GM12874 (cell line): ENCODE measurements around the gene THOC6.

Source experiments
- CTCF ChIP-seq: IDR thresholded peaks from 2 replicates; pipeline ENCODE4 v1.5.1; 2011; ENCODE audit warnings: low read depth, mild to moderate bottlenecking, control low read depth, low read length, moderate library complexity; ENCODE audit not compliant: insufficient read depth

THOC6 gene

GRCh38 chr16:2996298-2996697 is 27.5 kb upstream of the THOC6 start:
- TF ChIP-seq CTCF, result no peak

GRCh38 chr16:2999929-3000328 is 23.9 kb upstream of the THOC6 start:
- no peak for TF ChIP-seq CTCF

GRCh38 chr16:3000540-3000939 is 23.3 kb upstream of the THOC6 start:
- TF ChIP-seq CTCF, result no peak

- no peak for TF ChIP-seq CTCF
These were observed 22.5 kb upstream of the THOC6 start for GRCh38 chr16:3001316-3001715.

GRCh38 chr16:3003582-3004270 is 20.1 kb upstream of the THOC6 start:
- peak; percentile 64 for TF ChIP-seq CTCF

GRCh38 chr16:3004319-3004718 is 19.5 kb upstream of the THOC6 start:
- TF ChIP-seq CTCF, result no peak

- no peak for TF ChIP-seq CTCF
These were observed 19.0 kb upstream of the THOC6 start for GRCh38 chr16:3004781-3005284.
